GM23338 (cell line): ENCODE results near the gene RPTOR.

Experiments
- ZNF114 ChIP-seq: fragments of 250-450 bp; sonication (Bioruptor Pico); IDR thresholded peaks from 2 replicates; pipeline ENCODE4 v1.5.0; 2020; ENCODE audit warnings: mild to moderate bottlenecking, moderate library complexity
- TF ChIP-seq, protein P1 (sequence below), 2 experiments: fragments of 200-600 bp in 1 of 2; sonication (generic) in 1 of 2; conservative IDR thresholded peaks; 2 replicates each; pipeline versions ENCODE4 v1.5.1 to v1.6.1; 2016 to 2017; ENCODE audit warnings: antibody characterized with exemption in 2 of 2, low read depth in 2 of 2, mild to moderate bottlenecking in 2 of 2, moderate library complexity in 1 of 2

DNA sequence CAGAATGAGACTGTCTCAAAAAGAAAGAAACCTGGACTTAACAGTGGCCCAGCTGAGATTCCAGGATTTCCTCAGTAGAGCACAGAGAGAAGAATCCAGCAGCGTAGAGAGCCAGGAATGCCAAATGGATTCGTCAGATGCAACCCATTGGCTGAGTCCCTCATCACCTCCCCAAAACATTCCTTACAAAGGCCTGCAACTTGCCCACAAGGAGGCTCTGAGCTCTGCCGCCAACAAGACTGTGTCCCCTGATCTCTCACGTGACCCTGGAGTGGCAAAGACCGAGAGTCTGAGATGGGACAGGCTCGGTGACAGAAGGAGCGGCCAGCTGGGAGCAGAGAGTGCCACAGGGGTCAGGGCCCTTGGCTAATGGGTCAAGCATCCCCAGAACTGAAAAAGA, 440.1 kb downstream of the RPTOR start:
- TF ChIP-seq ZNF114 = no peak
- TF ChIP-seq, protein P1, sequence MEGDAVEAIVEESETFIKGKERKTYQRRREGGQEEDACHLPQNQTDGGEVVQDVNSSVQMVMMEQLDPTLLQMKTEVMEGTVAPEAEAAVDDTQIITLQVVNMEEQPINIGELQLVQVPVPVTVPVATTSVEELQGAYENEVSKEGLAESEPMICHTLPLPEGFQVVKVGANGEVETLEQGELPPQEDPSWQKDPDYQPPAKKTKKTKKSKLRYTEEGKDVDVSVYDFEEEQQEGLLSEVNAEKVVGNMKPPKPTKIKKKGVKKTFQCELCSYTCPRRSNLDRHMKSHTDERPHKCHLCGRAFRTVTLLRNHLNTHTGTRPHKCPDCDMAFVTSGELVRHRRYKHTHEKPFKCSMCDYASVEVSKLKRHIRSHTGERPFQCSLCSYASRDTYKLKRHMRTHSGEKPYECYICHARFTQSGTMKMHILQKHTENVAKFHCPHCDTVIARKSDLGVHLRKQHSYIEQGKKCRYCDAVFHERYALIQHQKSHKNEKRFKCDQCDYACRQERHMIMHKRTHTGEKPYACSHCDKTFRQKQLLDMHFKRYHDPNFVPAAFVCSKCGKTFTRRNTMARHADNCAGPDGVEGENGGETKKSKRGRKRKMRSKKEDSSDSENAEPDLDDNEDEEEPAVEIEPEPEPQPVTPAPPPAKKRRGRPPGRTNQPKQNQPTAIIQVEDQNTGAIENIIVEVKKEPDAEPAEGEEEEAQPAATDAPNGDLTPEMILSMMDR (conservative IDR thresholded peaks at IDR 0.05; ENCODE audit: low read depth in 2 of 2) = peak; percentile 8 to 30; a peak in 1 of 4 replicates
